ENCODE results near the gene SPATA13. TPM values are rescaled to one million over a fixed set of nuclear protein-coding genes. Genes with fewer than 3 reads are reported as not detected.

Gene SPATA13
- total and polyA plus RNA-seq, 2 donors (not counting 3 experiments of a cell fraction or from before 2014, with no cell fraction given): 6.6 to 12.9 TPM

DNA sequence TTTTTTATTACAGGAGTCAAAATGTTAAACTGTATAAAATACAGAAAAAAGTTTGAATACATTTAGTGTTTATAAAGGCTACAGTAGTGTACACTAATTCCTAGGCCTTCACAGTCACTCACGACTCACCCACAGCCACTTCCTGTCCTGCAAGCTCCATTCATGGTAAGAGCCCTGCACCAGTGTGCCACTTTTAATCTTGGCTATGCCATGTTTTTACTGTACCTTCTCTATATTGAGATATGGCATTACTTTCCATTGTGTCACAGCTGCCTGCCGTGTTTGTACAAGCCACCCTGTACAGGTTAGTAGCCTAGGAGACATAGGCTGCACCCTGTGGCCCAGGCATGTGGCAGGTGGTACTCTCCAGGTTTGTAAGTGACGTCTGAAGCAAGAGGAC, 180.9 kb downstream of the SPATA13 start:
- no peak overlapping the region for H3K27ac ChIP-seq (ENCODE audit: insufficient read depth, low read depth, low read length)
- H3K9me3 ChIP-seq (replicated peaks; ENCODE audit: control insufficient read depth, insufficient read depth, low read length): no peaks in the 10 kb centered on the region
- POLR2A ChIA-PET: no interaction called here
- no peak overlapping the region for H3K4me3 ChIP-seq (replicated peaks in 1 of 3; ENCODE audit: insufficient read depth in 1 of 3, low read depth in 1 of 3, low read length in 3 of 3)
- no TSS peak for BruUV-seq (replicated peaks)
- no peaks in the 10 kb centered on the region for H3K4me1 ChIP-seq (ENCODE audit: control insufficient read depth, extremely low read depth, insufficient read depth, low read length)
- H3K79me2 ChIP-seq (ENCODE audit: control insufficient read depth, insufficient read depth, low read length): no peaks in the 10 kb centered on the region
- intact Hi-C loops (cut with micrococcal nuclease) (no loop called here), dilution Hi-C loops (cut with MboI; ENCODE audit: extremely low pct_ligation_motif_present, low sequenced_read_pairs) (no loop called here)
- H2AFZ ChIP-seq (ENCODE audit: low read depth, low read length): no peak overlapping the region
- H3K9ac ChIP-seq (replicated peaks; ENCODE audit: extremely low read depth, insufficient read depth, low read length): no peak overlapping the region
- FAIRE-seq: no peak
- H4K20me1 ChIP-seq (replicated peaks; ENCODE audit: control insufficient read depth, extremely low read depth, insufficient read depth, low read length): no peaks in the 10 kb centered on the region
- DNase-seq (ENCODE audit: low read depth, low spot score): no peak
- TF ChIP-seq POLR2A (IDR thresholded peaks at IDR 0.05; ENCODE audit: low read depth, low read length): no peak
- TF ChIP-seq, protein P1, sequence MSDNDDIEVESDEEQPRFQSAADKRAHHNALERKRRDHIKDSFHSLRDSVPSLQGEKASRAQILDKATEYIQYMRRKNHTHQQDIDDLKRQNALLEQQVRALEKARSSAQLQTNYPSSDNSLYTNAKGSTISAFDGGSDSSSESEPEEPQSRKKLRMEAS (IDR thresholded peaks at IDR 0.05; ENCODE audit: insufficient read depth, insufficient read length): no peak
- TF ChIP-seq MYC (IDR thresholded peaks at IDR 0.05; ENCODE audit: low read depth, low read length): no peak
- TF ChIP-seq FOS (IDR thresholded peaks at IDR 0.05; ENCODE audit: borderline replicate concordance, insufficient read depth, low read length): peak; percentile 27
- CTCF ChIA-PET: no interaction called here
- no peaks in the 10 kb centered on the region for H3K9me1 ChIP-seq (replicated peaks; ENCODE audit: control insufficient read depth, extremely low read depth, insufficient read depth, low read length)
- H3K4me2 ChIP-seq (ENCODE audit: insufficient read depth, low read length): no peak overlapping the region
- no peaks in the 10 kb centered on the region for H3K36me3 ChIP-seq (ENCODE audit: control insufficient read depth in 2 of 2, extremely low read depth in 1 of 2, insufficient read depth in 2 of 2, low read length in 2 of 2)
- H3K27me3 ChIP-seq (ENCODE audit: control insufficient read depth in 2 of 2, insufficient read depth in 2 of 2, low read length in 2 of 2): no peaks in the 10 kb centered on the region

DNA sequence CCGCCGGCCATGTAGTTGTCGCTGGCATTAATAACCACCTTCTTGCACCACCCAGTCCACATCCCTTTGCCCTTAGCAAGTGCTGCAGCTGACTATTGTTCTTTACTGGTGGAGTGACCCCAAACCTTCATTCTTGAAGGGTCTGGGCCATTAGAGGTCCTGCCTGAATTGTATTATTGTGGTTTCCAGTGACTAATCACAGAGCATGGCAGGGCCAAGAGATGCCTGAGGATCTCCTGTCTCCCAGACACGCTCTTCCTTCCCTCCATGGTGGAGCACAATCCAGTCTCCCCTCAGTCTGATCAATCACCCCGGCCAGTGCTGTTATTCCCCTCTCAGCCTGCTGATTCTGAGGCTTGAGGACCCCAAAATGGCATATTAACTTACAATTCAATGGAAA, 187.9 kb downstream of the SPATA13 start:
- Histone ChIP-seq H3K27ac (ENCODE audit: insufficient read depth, low read depth, low read length) (no peak overlapping the region), H3K4me1 (ENCODE audit: control insufficient read depth, extremely low read depth, insufficient read depth, low read length) (no peaks in the 10 kb centered on the region), H3K4me3 (replicated peaks in 1 of 3; ENCODE audit: insufficient read depth in 1 of 3, low read depth in 1 of 3, low read length in 3 of 3) (no peak overlapping the region), H3K9me3 (replicated peaks; ENCODE audit: control insufficient read depth, insufficient read depth, low read length) (no peaks in the 10 kb centered on the region), H4K20me1 (replicated peaks; ENCODE audit: control insufficient read depth, extremely low read depth, insufficient read depth, low read length) (no peaks in the 10 kb centered on the region), H2AFZ (ENCODE audit: low read depth, low read length) (no peak overlapping the region), H3K27me3 (ENCODE audit: control insufficient read depth in 2 of 2, insufficient read depth in 2 of 2, low read length in 2 of 2) (no peaks in the 10 kb centered on the region), H3K79me2 (ENCODE audit: control insufficient read depth, insufficient read depth, low read length) (no peaks in the 10 kb centered on the region), H3K9me1 (replicated peaks; ENCODE audit: control insufficient read depth, extremely low read depth, insufficient read depth, low read length) (no peaks in the 10 kb centered on the region), H3K4me2 (ENCODE audit: insufficient read depth, low read length) (no peak overlapping the region), H3K36me3 (ENCODE audit: control insufficient read depth in 2 of 2, extremely low read depth in 1 of 2, insufficient read depth in 2 of 2, low read length in 2 of 2) (no peaks in the 10 kb centered on the region), H3K9ac (replicated peaks; ENCODE audit: extremely low read depth, insufficient read depth, low read length) (no peak overlapping the region)
- POLR2A ChIA-PET: no interaction called here
- TF ChIP-seq GATA2 (IDR thresholded peaks at IDR 0.05; ENCODE audit: insufficient read depth, insufficient read length, low read depth, low read length): no peak
- no peak for TF ChIP-seq POLR2AphosphoS5 (IDR thresholded peaks at IDR 0.05; ENCODE audit: insufficient read depth, low read depth, low read length)
- TF ChIP-seq MYC (IDR thresholded peaks at IDR 0.05; ENCODE audit: low read depth, low read length): no peak
- TF ChIP-seq JUN (IDR thresholded peaks at IDR 0.05; ENCODE audit: borderline replicate concordance, insufficient read depth, insufficient read length, low read depth): no peak
- no TSS peak for BruUV-seq (replicated peaks)
- intact Hi-C loops (cut with micrococcal nuclease): no loop called here
- CTCF ChIA-PET: no interaction called here
- dilution Hi-C loops (cut with MboI; ENCODE audit: extremely low pct_ligation_motif_present, low sequenced_read_pairs): no loop called here
- no peak for FAIRE-seq
- no peak for DNase-seq (ENCODE audit: low read depth, low spot score)

Data from endothelial cell of umbilical vein (primary cell).